NT2/D1 (cell line): ENCODE measurements around the gene PHOSPHO1.

Experiments used
- DNase-seq: peaks from one replicate; pipeline ENCODE4 v3.0.0-alpha.2; 2011; ENCODE audit warnings: low read depth, low spot score
- H3K27me3 ChIP-seq: 2 replicates; pipeline ENCODE4 v1.6.0; 2011; ENCODE audit warnings: mild to moderate bottlenecking; ENCODE audit not compliant: insufficient read length, insufficient read depth
- H3K36me3 ChIP-seq: 2 replicates; pipeline ENCODE4 v1.6.1; 2011; ENCODE audit warnings: mild to moderate bottlenecking, low read length, mixed read lengths; ENCODE audit not compliant: insufficient read depth, insufficient read length
- H3K4me1 ChIP-seq: 2 replicates; pipeline ENCODE4 v1.5.1; 2011; ENCODE audit not compliant: insufficient read depth, insufficient read length
- H3K4me3 ChIP-seq: 2 replicates; pipeline ENCODE4 v1.5.1; 2011; ENCODE audit warnings: low read depth; ENCODE audit not compliant: insufficient read length
- H3K9ac ChIP-seq: 2 replicates; pipeline ENCODE4 v1.6.0; 2011; ENCODE audit warnings: low read depth; ENCODE audit not compliant: insufficient read length
- H3K9me3 ChIP-seq: 2 replicates; pipeline ENCODE4 v1.5.1; 2011; ENCODE audit warnings: mild to moderate bottlenecking, low read length; ENCODE audit not compliant: insufficient read depth
- SUZ12 ChIP-seq: IDR thresholded peaks from 2 replicates; pipeline ENCODE4 v1.6.1; 2011; ENCODE audit not compliant: insufficient read length, insufficient read depth; ENCODE audit errors: extremely low read depth
- YY1 ChIP-seq: IDR thresholded peaks from 2 replicates; pipeline ENCODE4 v1.6.1; 2011; ENCODE audit not compliant: insufficient read length, insufficient read depth
- ZNF274 ChIP-seq: IDR thresholded peaks from 2 replicates; pipeline ENCODE4 v1.6.1; 2011; ENCODE audit warnings: mild to moderate bottlenecking, low read depth, low read length

Gene PHOSPHO1

DNA sequence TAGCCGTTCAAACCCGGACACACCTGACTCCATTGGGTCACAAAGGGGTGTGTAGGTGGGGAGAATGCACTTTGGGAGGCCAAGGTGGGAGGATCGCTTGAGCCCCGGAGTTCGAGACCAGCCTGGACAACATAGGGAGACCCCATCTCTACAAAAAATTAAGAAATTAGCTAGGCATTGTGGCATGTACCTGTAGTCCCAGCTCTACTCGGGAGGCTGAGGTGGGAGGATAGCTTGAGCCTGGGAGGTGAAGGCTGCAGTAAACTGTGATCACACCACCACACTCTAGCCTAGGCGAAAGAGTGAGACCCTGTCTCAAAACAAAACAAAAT is 942 bp upstream of the PHOSPHO1 start:
- DNase-seq, result no peak
- Histone ChIP-seq H3K9ac (no peak overlapping the region), H3K36me3 (no peaks in the 10 kb centered on the region), H3K9me3 (no peaks in the 10 kb centered on the region), H3K4me3 (peak overlapping the region; percentile 78), H3K27me3 (peaks cover 29% of the 10 kb centered on the region), H3K4me1 (peaks cover 18% of the 10 kb centered on the region)
- TF ChIP-seq SUZ12 (no peak), ZNF274 (no peak), YY1 (no peak)

DNA sequence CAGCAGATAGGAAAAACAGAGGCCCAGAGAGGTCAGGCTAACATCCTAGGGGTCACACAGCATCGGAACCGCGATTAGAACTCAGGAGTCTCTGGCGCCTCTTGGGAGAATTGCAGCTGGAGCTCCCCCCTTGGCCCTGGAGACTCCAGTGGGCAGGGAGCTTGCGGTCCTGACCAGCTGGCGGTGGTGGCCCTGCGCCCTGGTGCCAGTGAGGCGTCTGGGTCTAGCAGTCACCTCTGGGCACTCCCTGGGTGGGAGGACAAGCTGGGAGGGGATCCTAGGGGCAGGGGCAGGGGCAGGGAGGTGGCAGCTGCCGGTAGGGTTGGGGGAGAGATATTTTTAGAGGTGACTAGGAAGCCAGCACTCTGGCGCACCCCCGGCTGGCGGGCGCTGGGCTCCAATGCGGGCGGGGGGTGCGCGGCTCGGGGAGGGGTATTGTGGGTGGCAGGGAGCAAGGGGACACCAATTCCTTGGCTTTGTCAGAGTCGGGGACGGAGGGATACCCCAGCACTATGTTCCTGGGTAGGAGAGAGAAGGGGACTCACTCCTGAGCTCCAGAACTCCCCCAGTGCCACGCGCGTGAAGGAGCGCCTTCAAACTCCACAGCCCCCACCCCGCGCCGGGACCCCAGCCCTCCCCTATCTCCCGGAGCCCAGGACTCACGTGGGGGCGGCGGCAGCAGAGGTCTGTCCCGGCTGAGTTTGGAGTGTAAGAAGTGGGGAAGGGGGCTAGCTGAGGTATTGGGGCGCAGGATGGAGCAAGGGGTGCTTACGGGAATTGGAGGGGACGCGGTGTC is 584 bp downstream of the PHOSPHO1 start:
- Histone ChIP-seq H3K4me3 (peak overlapping the region; percentile 78), H3K36me3 (no peaks in the 10 kb centered on the region), H3K4me1 (peaks cover 11% of the 10 kb centered on the region), H3K9me3 (no peaks in the 10 kb centered on the region), H3K27me3 (peaks cover 44% of the 10 kb centered on the region), H3K9ac (peak overlapping the region; percentile 67)
- TF ChIP-seq YY1 (no peak), SUZ12 (no peak), ZNF274 (no peak)
- DNase-seq, result no peak

DNA sequence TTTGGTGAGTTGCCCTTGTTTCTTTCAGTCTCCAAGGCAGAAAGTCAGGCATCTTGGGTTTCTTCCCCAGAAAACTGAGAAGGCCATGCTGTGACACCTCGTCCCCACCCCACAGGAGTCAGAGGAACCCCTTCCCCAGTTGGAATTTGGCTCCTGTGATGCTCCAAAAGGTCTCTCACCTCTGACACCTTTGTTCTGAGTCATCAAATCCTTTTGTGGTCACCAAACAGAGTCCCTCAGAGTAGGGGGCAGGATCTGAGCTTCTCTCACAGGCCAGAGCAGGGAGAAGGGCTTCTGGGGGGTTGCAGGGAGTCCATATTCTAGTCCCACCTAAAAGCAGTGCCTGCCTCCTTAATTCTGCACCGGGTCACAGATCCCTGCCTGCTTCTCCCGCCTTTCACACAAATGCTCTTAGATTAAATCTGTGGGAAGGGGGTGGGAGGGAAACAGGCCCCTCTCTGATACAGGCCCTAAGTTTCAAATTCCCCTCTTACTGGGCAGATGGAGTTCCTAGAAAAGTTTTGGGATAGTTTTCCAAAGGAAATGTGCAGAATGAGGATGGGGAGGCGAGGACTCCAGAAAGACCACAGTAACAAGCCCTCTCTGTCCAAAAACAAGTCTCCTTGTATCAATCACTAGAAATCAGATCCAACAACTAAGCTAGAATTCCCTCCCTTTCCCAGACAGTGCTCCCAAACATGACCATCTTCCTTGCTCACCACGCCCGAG is 1.3 kb downstream of the PHOSPHO1 start:
- Histone ChIP-seq H3K27me3 (peaks cover 52% of the 10 kb centered on the region), H3K9me3 (no peaks in the 10 kb centered on the region), H3K36me3 (no peaks in the 10 kb centered on the region), H3K9ac (peak overlapping the region; percentile 50), H3K4me3 (no peak overlapping the region), H3K4me1 (peaks cover 10% of the 10 kb centered on the region)
- TF ChIP-seq YY1 (no peak), ZNF274 (no peak), SUZ12 (no peak)
- no peak for DNase-seq

DNA sequence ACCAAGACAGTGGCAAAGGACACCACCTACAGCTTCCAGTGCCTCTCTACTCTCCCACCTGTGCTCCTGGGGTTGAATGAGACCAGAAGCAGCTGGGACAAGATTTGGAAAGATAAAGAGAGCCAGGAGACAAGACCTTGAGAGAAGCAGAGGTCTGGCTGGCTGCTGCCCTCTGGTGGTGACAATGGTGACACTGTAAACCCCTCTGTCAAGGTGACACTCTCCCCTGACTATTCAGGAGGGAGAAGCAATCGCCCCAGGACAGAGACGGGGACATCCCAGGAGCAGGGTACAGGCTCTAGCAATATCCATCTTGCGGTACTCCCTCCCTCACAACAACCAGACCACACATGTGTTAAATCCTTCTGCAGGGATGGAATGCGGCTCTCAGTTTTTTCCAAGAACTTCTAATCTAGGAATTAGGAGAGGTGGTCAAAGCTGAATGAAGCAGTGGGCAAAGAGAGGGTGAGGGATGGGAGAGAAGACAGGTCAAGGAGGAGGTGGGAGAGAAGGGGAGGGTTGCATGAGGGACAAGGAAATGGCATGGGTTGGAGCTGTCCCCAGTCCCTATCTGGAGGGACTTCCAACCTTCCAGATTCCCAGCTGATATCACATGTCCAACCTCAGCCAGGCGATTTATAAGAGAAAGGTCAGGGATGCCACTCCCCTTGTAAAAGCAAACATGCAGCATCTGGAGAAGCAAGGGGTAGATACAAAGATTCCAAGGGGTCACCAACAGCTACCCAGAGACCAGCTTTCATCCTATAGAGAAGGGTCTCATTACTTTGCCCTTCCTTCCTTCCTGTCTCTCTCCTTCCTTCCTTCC is 2.9 kb downstream of the PHOSPHO1 start:
- H3K4me1 ChIP-seq, result peaks cover 23% of the 10 kb centered on the region
- no peaks in the 10 kb centered on the region for H3K36me3 ChIP-seq
- H3K27me3 ChIP-seq, result peaks cover 68% of the 10 kb centered on the region
- no peak overlapping the region for H3K9ac ChIP-seq
- H3K4me3 ChIP-seq, result no peak overlapping the region
- DNase-seq, result peak; percentile 47
- TF ChIP-seq SUZ12 (no peak), YY1 (no peak), ZNF274 (no peak)
- H3K9me3 ChIP-seq, result no peaks in the 10 kb centered on the region

DNA sequence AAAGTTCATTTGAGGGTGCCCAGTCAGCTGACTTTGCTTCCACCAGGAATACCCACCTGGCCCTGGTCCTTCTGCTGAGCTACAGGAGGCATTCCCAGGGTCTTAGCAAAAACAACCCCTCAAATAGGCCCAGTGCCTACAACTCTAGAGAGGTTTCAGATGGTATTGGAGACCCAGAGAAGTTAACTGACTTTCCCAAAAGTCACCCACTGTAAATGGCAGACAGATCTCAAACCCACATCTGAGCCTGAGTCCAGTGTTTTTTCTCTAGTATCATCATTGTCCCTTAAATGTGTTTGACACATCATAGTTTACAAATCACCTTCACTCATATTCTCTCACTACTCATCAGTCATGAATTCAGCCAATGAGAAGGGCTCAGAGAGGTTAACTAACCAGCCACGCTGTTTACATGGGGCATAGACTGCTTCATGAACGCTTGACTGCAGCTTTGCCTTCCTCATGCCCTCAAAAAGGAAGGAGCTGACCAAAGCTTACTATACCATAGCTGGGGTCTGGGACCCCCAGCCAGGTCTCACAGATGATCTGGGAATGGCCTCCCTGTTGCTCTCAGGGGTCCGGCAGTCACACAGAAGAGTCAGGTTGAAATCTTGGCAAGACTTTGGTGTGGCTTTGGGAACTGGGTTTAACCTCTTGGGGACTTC is 3.7 kb downstream of the PHOSPHO1 start:
- TF ChIP-seq ZNF274 (no peak), YY1 (no peak), SUZ12 (no peak)
- no peaks in the 10 kb centered on the region for H3K9me3 ChIP-seq
- peaks cover 71% of the 10 kb centered on the region for H3K27me3 ChIP-seq
- DNase-seq, result no peak
- peaks cover 23% of the 10 kb centered on the region for H3K4me1 ChIP-seq
- no peak overlapping the region for H3K9ac ChIP-seq
- no peak overlapping the region for H3K4me3 ChIP-seq
- peaks cover 4% of the 10 kb centered on the region for H3K36me3 ChIP-seq

DNA sequence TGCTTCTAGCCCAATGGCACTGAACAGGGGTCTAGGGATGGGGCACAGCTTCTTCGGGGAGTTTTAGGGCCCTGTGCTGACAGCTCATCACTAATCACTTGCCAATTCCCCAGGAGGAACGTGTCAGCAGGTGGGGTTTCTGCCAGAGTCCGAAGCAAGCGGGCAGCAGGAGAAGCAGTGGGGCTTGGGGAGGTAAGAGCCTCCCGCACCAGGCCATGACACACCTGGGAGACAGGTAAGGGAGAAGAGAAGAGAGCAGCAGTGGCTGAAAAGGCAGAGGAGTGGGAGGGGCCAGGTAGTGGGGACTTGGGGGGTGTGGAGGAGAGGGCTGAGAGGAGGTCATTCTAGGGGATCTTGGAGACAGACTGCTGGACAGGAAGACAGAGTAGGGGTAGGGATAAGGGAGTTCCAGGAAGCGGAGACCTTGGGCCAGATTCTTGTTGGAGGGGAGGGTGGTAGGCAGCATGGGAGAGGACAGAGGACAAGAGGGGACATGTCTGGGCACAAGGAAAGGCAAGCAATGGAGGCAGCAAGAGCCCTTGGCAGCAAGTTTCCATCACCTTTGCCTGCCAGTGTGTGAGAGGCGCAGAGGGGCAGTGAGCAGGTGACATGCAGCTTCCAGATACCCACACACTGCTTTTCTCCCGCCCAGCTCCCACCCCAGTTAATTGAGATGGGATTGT is 4.9 kb downstream of the PHOSPHO1 start:
- no peak for DNase-seq
- TF ChIP-seq ZNF274, result no peak
- no peak for TF ChIP-seq SUZ12
- no peak for TF ChIP-seq YY1
- Histone ChIP-seq H3K27me3 (peaks cover 59% of the 10 kb centered on the region), H3K9me3 (no peaks in the 10 kb centered on the region), H3K4me3 (no peak overlapping the region), H3K36me3 (peaks cover 5% of the 10 kb centered on the region), H3K9ac (no peak overlapping the region), H3K4me1 (peaks cover 23% of the 10 kb centered on the region)
